22Rv1 (cell line): ENCODE measurements around the gene ASCL5.
"Not testable (repeated sequence)": the region's sequence is repeated elsewhere in the genome, so short reads cannot be mapped to it uniquely, and the experiment has no call there.

ENCODE experiments used
- H3K27ac ChIP-seq: fragments of 450-650 bp; 2 replicates; pipeline ENCODE4 v1.5.1; 2017
- ZFX ChIP-seq: fragments of 450-650 bp; IDR thresholded peaks from 2 replicates; pipeline ENCODE4 v1.6.1; 2017; ENCODE audit warnings: antibody characterized with exemption, borderline replicate concordance
- TF ChIP-seq, protein P1 (sequence below): fragments of 450-650 bp; IDR thresholded peaks from 2 replicates; pipeline ENCODE4 v1.5.1; 2017; ENCODE audit warnings: mild to moderate bottlenecking

The ASCL5 gene

DNA sequence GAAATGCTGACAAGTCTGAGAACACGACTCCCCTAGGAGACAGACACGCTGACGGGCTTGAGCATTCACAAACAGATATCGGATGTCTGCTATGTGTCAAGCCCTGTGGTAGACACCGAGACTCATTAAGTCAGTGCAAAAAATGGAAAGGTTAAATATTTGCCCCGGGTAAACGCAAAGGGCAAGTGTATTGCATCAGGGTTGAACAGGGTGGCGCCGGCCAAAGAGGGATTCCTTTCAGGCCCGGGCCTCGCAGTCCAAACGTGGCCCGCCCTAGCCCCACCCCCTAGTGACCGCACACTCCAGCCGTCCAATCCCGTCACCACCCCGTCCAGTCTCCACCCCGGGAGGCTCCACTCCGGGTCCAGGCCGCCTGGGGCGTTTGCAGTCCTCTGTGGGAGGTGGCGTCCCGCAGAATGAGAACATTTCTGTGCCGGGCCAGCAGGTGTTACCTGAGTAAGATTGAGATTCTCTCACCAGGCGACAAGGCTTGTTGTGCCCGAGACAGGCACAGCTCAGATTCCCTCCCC is 43.6 kb upstream of the ASCL5 start:
- peak overlapping the region; percentile 96 for H3K27ac ChIP-seq
- TF ChIP-seq, protein P1, sequence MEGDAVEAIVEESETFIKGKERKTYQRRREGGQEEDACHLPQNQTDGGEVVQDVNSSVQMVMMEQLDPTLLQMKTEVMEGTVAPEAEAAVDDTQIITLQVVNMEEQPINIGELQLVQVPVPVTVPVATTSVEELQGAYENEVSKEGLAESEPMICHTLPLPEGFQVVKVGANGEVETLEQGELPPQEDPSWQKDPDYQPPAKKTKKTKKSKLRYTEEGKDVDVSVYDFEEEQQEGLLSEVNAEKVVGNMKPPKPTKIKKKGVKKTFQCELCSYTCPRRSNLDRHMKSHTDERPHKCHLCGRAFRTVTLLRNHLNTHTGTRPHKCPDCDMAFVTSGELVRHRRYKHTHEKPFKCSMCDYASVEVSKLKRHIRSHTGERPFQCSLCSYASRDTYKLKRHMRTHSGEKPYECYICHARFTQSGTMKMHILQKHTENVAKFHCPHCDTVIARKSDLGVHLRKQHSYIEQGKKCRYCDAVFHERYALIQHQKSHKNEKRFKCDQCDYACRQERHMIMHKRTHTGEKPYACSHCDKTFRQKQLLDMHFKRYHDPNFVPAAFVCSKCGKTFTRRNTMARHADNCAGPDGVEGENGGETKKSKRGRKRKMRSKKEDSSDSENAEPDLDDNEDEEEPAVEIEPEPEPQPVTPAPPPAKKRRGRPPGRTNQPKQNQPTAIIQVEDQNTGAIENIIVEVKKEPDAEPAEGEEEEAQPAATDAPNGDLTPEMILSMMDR: no peak
- no peak for TF ChIP-seq ZFX

DNA sequence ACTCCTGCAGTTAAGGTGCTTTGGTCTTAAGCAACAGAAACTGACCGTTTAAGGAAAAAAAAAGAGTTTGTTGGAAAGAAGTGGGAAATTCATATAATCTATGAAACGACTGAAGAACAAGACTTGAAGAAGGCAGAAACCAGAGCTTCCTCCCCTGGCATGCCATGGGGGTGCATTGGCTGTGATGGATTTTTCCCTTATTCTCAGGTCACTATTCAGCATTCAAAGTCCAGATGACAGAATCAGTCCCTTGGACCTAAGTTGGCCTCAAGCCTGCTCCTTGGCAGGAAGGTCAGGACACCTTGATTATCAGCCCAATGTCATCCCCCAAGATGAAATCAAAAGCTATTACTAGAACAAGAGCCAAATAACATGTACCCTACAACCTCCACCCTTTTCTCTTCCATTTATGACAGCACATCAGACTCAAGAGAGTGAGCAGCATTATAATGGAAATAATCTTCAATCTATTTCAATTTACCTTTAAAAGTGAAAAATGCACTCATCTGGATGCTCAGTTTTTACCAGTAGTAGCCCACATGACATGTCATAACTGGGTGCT is 43.1 kb upstream of the ASCL5 start:
- TF ChIP-seq, protein P1: no peak
- no peak for TF ChIP-seq ZFX
- H3K27ac ChIP-seq: peak overlapping the region; percentile 96

DNA sequence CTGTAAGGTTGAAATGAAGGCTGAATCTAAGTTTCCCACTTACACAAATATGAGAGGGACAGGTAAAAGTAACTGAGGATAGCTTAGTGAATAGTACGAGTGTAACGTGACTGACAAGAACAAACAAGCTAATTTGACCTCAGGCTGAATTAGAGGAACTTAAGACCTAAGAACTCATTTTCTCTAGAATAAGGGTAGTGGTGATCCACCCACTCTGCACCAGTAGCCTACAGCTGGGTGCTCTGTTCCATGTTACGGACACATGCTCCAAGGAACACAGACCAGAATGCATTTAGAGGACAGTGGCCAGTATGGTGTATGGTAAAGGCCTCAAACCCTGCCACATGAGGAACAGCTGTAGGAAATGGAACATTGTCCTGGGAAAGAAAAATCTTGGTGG is 42.2 kb upstream of the ASCL5 start:
- TF ChIP-seq, protein P1: no peak
- no peak for TF ChIP-seq ZFX
- H3K27ac ChIP-seq: peak overlapping the region; percentile 96; the same call in 1 of the 2 replicates

DNA sequence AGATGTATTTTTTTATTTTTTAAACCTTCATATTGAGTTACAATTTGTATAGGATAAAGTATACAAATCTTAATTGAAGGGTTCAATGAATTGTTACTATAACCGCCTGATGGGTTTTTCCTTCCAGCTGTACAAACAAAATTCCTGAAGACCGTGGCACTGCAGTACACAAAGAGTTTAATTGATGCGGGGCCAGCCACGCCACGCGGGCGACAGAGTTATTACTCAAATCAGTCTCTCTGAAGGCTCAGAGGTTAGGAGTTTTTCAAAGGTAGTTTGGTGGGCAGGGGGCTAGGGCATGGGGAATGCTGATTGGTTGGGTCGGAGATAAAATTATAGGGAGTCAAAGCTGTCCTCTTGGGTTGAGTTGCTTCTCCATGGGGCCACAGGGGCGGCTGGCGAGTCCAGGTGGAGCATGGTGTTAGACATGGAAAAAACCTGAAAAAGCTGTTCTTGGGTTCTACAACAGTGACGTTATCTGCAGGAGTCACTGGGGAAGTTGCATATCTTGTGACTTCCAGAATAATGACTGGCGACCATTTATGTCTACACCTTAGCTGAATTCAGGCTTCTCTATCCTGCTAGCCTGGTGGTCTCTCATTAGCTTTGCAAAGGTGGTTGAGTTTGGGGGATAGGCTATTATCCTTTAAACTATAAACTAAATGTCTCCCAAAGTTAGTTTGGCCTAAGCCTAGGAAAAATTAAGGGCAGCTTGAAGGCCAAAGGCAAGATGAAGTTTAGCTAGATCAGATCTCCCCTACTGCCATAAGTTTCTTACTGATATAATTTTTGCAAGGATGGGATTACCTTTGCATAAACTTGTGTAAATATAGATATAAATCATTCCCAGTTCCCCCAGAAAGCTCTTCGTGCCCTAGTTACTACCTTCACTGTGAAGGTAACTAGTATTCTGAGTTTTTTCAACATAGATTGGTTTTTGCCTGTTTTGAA is 40.3 kb upstream of the ASCL5 start:
- no peak for TF ChIP-seq ZFX
- TF ChIP-seq, protein P1: no peak
- H3K27ac ChIP-seq: no peak overlapping the region

DNA sequence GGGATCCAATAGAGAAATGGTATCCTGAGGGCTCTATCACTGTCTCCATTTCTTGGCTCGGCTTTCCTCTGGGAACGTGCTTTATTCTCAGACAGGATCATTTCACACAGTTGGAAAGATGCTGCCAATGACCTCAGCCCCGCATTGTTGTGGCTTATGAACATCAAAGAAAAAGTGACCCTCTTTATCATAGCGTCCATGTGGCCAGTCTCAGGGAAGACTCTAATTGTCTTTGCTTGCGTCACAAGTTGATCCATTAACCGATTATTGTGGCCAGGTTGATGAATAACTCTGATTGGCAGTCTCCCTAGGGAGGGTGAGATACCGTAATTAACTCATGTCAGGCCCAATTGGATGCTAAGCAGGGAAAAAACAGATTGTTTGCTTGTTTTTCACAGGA is 37.7 kb upstream of the ASCL5 start:
- no peak overlapping the region for H3K27ac ChIP-seq
- no peak for TF ChIP-seq ZFX
- TF ChIP-seq, protein P1: no peak

DNA sequence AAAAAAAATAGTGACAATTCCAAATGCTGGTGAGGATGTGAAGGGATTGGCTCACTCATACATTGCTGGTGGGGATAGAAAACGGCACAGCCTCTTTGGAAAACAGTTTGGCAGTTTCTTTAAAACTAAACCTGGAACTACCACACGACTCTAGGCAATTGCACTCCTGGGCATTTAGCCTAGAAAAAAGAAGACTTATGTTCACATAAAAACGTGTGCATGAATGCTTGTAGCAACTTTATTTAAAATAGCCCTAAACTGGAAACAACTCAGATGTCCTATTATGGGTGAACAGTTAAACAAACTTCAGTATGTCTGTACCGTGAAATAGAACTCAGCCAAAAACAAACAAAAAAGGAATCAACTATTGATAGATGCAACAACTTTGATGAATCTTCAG is 36.7 kb upstream of the ASCL5 start:
- TF ChIP-seq ZFX: no peak
- TF ChIP-seq, protein P1: no peak
- H3K27ac ChIP-seq: no peak overlapping the region

DNA sequence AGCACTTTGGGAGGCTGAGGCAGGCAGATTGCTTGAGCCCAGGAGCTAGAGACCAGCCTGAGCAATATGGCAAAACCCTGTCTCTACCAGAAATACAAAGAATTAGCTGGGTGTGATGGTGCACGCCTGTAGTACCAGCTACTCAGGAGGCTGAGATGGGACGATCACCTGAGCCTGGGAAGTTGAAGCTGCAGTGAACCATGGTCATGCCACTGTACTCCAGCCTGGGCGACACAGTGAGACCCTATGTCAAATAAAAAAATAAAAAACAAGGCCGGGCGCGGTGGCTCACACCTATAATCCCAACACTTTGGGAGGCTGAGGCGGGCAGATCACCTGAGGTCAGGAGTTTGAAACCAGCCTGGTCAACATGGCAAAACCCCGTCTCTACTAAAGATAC is 36.1 kb upstream of the ASCL5 start:
- not testable (repeated sequence) for H3K27ac ChIP-seq
